ENCODE data around the gene PNMT. TPM values are rescaled to one million over a fixed set of nuclear protein-coding genes. Genes with fewer than 3 reads are reported as not detected.

The PNMT gene
- total RNA-seq, 1 donor from 2014 or later = 2.4 TPM

DNA sequence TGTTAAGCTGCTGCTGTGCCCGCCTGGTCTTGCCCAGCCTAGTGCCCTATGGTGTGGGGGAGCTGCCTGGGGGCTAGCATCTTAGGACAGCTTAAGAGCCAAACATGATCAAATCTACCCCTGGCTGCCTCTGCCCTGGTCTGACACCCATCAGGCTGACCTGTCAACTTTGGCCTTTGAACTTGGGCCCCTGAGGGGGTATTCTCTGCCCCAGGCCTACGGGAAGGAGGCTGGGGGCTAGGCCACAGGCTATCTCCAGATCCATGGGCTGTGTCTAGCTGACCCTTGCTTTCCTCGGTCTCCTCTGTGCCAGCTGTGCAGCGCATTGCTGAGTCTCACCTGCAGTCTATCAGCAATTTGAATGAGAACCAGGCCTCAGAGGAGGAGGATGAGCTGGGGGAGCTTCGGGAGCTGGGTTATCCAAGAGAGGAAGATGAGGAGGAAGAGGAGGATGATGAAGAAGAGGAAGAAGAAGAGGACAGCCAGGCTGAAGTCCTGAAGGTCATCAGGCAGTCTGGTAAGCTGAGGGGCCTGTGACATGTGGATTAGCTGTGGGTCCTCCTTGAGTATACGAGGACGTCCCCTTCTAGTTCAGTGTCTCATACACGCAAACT lies 34.6 kb upstream of the PNMT start:
- no peak for DNase-seq

DNA sequence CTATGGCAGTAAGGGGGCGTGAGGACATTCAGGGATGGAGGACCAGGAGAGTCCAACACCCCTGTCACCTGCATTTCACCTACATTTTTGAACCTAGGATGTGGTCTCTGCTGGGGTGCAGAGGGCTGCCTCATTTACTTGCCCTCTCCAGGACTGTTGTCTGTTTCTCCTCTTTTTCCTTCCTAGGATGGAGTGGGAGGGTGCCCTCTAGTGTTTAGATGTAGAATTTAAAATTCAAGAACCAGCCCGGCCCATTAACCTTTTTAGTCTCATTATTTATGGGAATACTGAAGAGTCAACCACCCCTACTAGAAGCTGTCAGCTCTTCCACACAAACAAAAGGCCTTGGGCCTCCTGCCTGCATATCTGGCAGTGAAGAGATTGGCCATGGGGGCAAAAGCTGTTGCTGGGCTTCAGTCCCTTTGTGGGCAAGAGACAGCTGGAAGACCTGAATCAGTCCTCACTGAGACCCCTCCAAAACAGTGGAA lies 33.8 kb upstream of the PNMT start:
- DNase-seq = peak; percentile 58

DNA sequence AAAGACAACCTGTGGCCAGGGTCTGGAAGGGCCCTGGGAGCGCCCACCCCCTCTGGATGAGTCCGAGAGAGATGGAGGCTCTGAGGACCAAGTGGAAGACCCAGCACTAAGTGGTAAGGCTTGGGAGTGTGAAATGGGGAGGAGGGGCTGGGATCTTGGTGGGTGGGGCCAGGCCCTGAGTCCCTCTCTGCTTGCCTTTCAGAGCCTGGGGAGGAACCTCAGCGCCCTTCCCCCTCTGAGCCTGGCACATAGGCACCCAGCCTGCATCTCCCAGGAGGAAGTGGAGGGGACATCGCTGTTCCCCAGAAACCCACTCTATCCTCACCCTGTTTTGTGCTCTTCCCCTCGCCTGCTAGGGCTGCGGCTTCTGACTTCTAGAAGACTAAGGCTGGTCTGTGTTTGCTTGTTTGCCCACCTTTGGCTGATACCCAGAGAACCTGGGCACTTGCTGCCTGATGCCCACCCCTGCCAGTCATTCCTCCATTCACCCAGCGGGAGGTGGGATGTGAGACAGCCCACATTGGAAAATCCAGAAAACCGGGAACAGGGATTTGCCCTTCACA lies 32.6 kb upstream of the PNMT start:
- DNase-seq = no peak

- DNase-seq = no peak
These were observed 31.7 kb upstream of the PNMT start for GRCh38 chr17:39636587-39636926.

DNA sequence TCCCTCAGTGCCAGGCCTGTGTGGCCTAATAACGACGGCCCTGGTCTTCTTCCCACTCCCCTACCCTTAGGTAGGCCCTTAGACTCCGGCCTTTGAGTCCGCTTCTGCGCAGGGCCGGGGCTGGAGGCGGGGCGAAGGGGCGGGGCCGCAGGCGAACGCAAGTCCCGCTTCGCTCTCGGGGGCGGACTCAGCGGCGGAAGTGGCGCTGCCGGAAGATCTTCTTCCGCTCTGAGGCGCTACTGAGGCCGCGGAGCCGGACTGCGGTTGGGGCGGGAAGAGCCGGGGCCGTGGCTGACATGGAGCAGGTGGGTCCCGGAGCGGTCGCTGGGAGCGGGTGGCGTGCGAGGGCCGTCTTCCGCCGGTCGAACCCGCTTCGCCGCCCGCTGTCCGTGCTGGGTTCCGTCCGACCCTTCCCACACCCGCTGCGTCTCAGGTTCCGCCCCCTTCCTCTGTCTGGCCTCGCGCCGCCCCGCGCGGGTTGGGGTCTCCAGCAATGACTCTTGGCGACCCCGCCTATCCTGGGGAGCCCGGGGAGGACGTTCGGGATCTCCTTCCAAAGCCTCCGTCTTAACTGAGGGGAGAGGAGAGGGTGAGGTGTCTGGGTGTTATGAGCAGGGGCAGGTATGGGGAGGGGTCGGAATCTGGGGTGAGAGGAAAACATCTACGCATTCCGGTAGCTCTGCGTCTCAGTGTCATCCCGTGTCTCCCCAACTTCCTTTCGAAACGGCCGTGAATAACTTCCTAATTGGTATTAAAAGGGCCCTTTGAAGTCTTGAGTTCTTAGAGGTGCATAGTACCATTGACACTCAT lies 31.1 kb upstream of the PNMT start, which contains the start of gene STARD3:
STARD3 (plus strand) TSS at position 218 of the 810 bp plus-strand sequence. CDS start 16,388 bp downstream, outside the sequence.
- peak; percentile 94 for DNase-seq

DNA sequence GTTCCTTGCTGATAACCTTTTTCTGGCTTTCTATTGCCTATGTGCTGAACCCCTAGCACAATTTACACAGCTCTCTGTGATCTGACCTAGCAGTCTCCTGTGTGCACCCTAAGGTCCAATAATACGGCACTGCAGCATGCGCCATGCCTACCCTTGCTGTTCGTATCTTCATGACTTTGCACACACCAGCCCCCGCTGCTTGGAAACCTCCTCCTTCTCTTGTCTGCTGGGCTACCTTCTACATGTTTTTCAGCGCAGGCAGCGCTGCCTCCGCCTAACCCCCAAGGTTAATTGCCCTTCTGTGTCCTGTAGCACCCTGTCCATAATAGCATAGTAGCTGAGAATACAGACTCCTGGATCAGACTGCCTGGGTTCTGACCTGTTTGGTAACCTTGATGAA lies 29.9 kb upstream of the PNMT start:
- no peak for DNase-seq

DNA sequence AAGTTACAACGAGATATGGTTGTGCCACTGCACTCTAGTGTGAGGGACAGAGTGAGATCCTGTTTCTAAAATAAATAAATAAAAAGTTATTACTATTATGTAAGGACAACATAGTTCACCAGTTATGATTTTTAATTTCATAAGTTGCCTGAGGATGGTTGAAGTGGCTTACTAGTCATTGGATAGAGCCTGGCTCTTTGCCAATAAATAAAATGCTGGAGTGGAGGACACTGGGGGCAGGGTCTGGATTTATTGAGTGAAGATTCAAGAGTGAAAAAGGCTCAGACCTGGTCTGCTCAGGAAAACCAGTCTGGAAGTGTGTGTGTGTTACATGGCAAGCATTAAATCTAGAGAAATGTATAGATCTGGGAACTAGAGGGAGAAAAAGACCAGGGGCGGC lies 29.2 kb upstream of the PNMT start:
- no peak for DNase-seq

DNA sequence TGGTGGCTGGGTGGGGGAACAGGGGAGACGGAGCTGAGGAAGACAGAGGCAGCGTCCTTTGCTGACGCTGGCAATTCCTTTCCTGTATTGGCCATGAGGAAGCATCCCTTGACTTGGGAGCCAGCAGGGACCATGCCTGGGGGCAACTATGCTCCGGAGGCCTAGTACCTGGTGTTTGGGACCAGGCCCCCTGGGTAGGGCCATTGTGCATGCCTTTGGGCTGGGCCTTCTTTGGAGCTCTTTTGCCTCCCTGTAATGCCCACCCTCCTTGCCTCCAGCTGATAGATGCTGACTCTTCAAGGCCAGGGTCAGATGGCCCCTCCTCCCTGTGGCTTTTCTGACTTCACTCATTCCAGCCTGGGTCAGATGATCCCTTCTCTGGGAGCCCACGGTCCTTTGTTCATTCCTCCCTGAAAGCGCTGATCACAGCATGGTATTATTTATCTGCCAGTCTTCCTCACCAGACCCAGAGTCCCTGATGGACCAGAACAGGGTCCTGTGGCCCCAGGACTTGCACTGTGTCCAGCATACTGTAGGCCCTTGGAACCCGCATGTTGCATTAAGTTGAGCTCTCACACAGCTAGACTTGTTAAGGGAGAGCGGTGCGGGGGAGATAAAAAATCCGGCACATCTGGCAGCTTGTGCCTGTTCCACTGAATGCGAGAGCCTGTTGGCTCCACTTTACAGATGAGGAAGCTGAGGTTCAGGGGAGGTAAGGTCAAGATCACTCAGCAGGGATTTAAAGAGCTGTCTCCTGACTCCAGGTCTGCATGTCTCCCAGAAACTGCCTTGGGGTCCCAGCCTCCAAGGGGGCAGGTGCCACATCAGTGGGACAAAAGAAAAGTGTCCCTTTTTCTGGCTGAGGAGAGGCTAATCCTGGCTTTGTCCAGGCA lies 28.4 kb upstream of the PNMT start:
- no peak for DNase-seq

- no peak for DNase-seq
These were observed 27.6 kb upstream of the PNMT start for GRCh38 chr17:39640591-39641031.

- DNase-seq = no peak
These were observed 27.2 kb upstream of the PNMT start for GRCh38 chr17:39641097-39641496.

DNA sequence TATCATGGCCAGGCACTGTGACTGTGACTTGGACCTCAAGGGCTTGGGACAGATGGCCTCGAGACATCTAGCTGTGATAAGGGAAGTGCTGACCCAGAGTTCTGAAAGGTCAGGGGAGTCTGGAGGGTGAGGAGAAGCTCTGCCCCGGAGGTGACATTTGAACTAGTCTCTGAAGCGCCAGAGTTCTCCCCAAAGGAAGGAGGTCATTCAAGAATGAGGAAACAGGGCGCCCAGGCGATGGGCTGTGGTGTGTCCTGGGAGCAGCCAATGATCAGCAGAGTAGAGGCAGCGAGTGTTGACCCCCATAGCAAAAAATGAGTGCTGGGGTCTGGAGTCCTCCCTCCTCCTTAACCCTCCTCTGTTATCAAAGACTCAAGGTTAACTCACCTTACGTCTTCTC lies 26.4 kb upstream of the PNMT start:
- no peak for DNase-seq

GRCh38 chr17:39642291-39643074 lies 25.8 kb upstream of the PNMT start:
- no peak for DNase-seq

DNA sequence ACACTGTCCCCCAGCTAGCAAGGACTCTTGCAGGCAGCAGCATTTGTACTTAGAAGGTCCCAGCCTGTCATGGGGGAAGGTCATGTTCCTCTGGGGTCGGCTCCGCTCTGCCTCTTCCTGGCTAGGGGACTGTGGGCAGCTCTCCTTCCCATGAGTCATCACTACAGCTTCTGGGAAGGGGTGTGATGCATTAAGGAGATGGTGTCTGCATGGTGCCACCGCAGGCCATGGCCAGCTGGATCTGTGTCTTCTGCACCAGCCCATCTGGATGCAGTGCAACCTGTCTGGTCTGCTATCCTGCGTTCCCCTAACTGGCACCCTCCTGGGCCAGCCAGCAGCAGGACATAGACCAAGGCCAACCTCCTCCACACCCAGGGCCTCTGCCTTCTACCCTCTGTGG lies 25.0 kb upstream of the PNMT start:
- DNase-seq = no peak

GRCh38 chr17:39647256-39647655 lies 21.0 kb upstream of the PNMT start:
- DNase-seq = no peak

DNA sequence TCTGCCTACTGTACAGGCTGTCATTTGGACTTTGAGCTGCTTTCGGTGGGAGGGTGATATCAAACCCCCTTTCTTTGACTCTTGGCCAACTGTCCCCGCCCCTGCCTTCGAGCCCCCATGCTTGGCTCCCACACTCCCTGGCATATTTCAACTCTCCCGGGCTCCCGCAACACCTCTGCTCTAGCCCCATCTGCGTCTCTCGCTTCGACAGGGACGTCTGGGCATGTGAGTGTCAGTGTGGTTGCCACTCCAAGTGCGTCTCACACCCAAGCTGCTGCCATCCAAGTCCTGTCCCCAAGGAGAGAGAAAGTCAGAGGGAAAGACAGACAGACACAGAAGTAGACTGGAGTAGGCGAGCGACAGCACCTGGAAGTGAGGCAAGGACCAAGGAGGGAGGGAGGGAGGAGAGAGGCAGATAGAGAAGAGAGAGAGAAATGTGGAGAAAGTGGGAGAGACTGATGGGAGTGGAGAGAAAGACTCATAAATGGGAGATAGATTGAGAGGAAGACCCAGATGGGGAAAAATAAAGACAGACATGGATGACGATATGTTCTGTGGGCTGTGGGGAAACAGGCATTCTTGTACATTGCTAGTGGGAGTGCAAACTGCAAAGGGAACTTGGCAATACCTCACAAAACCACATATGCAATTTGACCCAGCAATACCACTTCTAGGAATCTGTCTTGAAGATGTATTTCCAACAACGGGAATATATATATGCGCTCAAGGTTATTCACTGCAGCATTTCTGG lies 19.5 kb upstream of the PNMT start:
- DNase-seq = no peak

DNA sequence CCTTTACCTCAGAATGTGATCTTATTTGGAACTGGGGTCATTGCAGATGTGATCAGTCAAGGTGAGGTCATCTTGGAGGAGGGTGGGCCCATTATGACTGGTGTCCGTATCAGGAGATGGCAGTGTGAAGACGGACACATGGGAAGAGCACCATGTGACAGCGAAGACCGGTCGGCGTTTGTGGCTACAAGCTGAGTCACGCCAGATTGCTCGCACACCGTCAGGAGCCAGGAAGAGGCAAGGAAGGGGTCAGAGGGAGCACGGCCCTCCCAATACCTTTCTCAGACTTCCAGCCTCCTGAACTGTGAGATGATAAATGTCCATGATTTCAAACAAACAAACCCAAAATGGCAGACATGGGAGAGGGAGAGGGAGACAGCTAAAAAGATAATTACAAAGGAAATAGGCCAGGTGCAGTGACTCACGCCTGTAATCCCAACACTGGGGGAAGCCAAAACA lies 18.1 kb upstream of the PNMT start:
- DNase-seq = no peak

GRCh38 chr17:39651923-39652586 lies 16.2 kb upstream of the PNMT start:
- no peak for DNase-seq

- DNase-seq = no peak
These were observed 15.5 kb upstream of the PNMT start for GRCh38 chr17:39652587-39653315.

- no peak for DNase-seq
These were observed 15.0 kb upstream of the PNMT start for GRCh38 chr17:39653316-39653661.

Data from tongue (tissue), 2 donors.